MM.1S (cell line): ENCODE results near the gene AMIGO3.
"Not testable (repeated sequence)": the region's sequence is repeated elsewhere in the genome, so short reads cannot be mapped to it uniquely, and the experiment has no call there.

Source experiments
- CTCF ChIP-seq: fragments of 300-600 bp; sonication (generic); IDR thresholded peaks from 2 replicates; pipeline ENCODE4 v1.5.1; 2016; ENCODE audit warnings: antibody characterized with exemption, low read length, mixed read lengths
- EZH2phosphoT487 ChIP-seq: fragments of 300-600 bp; sonication (generic); IDR thresholded peaks from 2 replicates; pipeline ENCODE4 v1.6.1; 2018; ENCODE audit warnings: antibody characterized with exemption, low read length

- not testable (repeated sequence) for TF ChIP-seq CTCF, EZH2phosphoT487
These were observed 29.4 kb downstream of the AMIGO3 start for GRCh38 chr3:49689908-49690624.
